Measurements from ENCODE around the gene A3GALT2. TPM values are rescaled to one million over a fixed set of nuclear protein-coding genes. Genes with fewer than 3 reads are reported as not detected.

The A3GALT2 gene
- polyA plus RNA-seq, 6 donors from 2014 or later = not detected

GRCh38 chr1:33347650-33347992, 26.7 kb upstream of the A3GALT2 start:
- H3K4me1 Mint-ChIP-seq = peaks cover 36 to 46% (median 38%) of the 10 kb centered on the region in 3 donors
- no peaks in the 10 kb centered on the region for H3K9me3 Mint-ChIP-seq
- DNase-seq (no peak), ATAC-seq (ENCODE audit: low read depth in 2 of 2) (no peak)
- H3K4me3 Mint-ChIP-seq = peak overlapping the region in 3 of 8 donors; percentile 81 to 95 (median 85)
- peak overlapping the region in 1 of 6 donors; percentile 9 for H3K27ac Mint-ChIP-seq
- no peaks in the 10 kb centered on the region for H3K27me3 Mint-ChIP-seq
- H3K36me3 Mint-ChIP-seq = no peaks in the 10 kb centered on the region

- DNase-seq = no peak
- no peaks in the 10 kb centered on the region for H3K27me3 Mint-ChIP-seq
Measured at GRCh38 chr1:33346927-33347649, 26.2 kb upstream of the A3GALT2 start.

GRCh38 chr1:33346533-33346926, 25.6 kb upstream of the A3GALT2 start:
- Mint-ChIP-seq H3K27me3 (no peaks in the 10 kb centered on the region), H3K36me3 (no peaks in the 10 kb centered on the region), H3K27ac (peak overlapping the region in 1 of 6 donors; percentile 62), H3K9me3 (no peaks in the 10 kb centered on the region), H3K4me3 (peak overlapping the region in 1 of 8 donors; percentile 85), H3K4me1 (peaks cover 42 to 52% (median 48%) of the 10 kb centered on the region in 3 donors)
- no peak for DNase-seq
- ATAC-seq (ENCODE audit: low read depth in 2 of 2) = no peak

More at GRCh38 chr1:33346927-33347649, 26.2 kb upstream of the A3GALT2 start:
- no peaks in the 10 kb centered on the region for H3K9me3 Mint-ChIP-seq
- peaks cover 41 to 52% (median 43%) of the 10 kb centered on the region in 3 donors for H3K4me1 Mint-ChIP-seq
- H3K27ac Mint-ChIP-seq = peak overlapping the region in 3 of 6 donors; percentile 9 to 62 (median 42)
- no peak for ATAC-seq (ENCODE audit: low read depth in 2 of 2)
- H3K36me3 Mint-ChIP-seq = no peaks in the 10 kb centered on the region
- H3K4me3 Mint-ChIP-seq = peak overlapping the region in 3 of 8 donors; percentile 81 to 95 (median 85)

DNA sequence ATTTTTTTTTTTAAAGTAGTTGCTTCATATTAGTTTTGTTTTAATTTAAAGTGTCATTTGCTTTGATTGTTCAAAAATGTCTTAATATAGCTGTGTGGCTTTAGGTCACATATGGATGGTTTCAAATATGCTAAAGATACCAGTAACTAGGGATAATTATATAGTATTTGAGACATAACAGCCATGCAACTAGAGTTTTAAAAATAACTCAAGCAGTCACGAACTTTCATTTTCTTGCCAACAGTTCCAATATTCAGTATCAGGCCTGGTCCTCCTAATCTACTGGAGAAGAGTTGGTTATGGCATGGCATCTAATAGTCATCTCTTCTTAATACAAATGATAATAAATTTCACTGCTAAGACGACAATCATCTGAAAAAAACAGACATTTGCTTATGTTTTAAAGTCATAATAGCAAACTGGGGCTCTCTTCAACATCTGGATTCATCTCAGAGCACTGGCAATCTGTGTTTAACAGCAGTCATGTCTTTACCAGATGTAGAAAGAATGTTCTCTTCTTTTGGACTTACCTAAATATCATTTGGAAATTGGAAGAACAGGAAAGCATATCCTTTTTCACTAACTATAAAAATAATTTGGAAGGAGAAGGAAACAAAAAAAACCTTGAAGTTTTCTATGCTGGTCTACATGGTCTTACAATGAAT, 24.1 kb upstream of the A3GALT2 start:
- H3K36me3 Mint-ChIP-seq = no peaks in the 10 kb centered on the region
- H3K27ac Mint-ChIP-seq = no peak overlapping the region
- H3K9me3 Mint-ChIP-seq = no peaks in the 10 kb centered on the region
- DNase-seq (no peak), ATAC-seq (ENCODE audit: low read depth in 2 of 2) (no peak)
- no peaks in the 10 kb centered on the region for H3K27me3 Mint-ChIP-seq
- H3K4me1 Mint-ChIP-seq = peaks cover 40 to 52% (median 49%) of the 10 kb centered on the region in 3 donors
- H3K4me3 Mint-ChIP-seq = peak overlapping the region in 1 of 8 donors; percentile 15

DNA sequence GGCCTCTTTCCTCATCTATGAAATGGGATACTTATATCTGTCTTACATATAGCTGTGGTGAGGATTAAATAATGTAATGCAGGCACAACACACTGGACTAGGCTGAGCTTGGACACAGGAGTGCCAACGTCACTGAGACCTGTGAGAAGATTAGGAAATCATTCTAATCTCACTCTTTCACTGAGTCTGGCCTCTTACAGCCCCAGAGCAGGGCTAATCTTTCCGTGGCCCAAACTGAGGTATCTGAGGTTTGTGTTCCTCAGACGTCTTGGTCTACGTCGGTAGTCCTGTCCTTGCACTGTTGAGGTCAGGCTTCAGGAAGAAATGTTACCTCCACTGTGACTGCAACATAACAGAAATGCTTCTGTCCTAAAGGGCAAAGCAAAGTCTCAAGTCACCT, 22.6 kb upstream of the A3GALT2 start:
- Mint-ChIP-seq H3K27ac (peak overlapping the region in 1 of 6 donors; percentile 50), H3K4me3 (no peak overlapping the region), H3K27me3 (no peaks in the 10 kb centered on the region), H3K9me3 (no peaks in the 10 kb centered on the region), H3K4me1 (peaks cover 34 to 58% (median 53%) of the 10 kb centered on the region in 3 donors), H3K36me3 (no peaks in the 10 kb centered on the region)
- ATAC-seq (ENCODE audit: low read depth in 2 of 2) = no peak
- DNase-seq = no peak

DNA sequence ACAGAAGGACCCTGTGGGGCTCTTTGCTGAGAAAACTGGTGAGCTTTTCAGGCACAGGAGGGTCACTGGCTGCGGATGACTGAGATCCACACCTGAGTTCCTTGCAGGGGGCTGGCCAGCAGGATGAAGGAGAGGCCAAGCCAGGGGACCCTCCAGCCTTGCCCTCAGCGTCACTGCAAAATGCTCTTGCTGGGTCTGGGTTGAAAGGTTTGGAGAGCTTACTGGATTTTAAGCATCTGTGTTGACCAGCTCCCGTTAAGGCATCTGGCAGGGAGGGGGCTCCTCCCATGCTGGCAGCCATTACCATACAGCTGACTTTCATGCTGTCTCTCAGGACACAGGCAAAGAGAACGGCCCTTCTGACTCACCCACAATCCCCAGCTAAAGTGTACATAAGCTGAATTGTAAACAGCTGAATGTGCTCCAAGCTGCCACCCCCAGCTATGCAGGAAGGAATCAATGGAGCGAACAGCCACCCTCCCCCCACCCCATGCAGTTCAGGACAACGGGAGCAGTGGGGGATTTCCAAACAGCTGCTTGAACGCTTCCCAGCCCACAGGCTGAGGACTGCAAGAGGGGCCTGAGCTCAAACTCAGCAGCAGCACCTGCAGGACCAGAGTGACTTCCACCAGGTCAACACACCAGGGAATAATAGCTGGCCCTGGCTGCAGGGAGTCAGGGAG, 21.3 kb upstream of the A3GALT2 start:
- Mint-ChIP-seq H3K4me3 (peak overlapping the region in 1 of 8 donors; percentile 32), H3K4me1 (peaks cover 31 to 50% (median 48%) of the 10 kb centered on the region in 3 donors), H3K27me3 (no peaks in the 10 kb centered on the region), H3K9me3 (no peaks in the 10 kb centered on the region), H3K36me3 (no peaks in the 10 kb centered on the region), H3K27ac (peak overlapping the region in 1 of 6 donors; percentile 38)
- no peak for ATAC-seq (ENCODE audit: low read depth in 2 of 2)
- DNase-seq = no peak

- ATAC-seq (ENCODE audit: low read depth in 2 of 2) = no peak
- DNase-seq = no peak
- Mint-ChIP-seq H3K9me3 (no peaks in the 10 kb centered on the region), H3K27ac (peak overlapping the region in 2 of 6 donors; percentile 54 to 89), H3K4me1 (peaks cover 23 to 41% (median 38%) of the 10 kb centered on the region in 3 donors), H3K36me3 (no peaks in the 10 kb centered on the region), H3K27me3 (no peaks in the 10 kb centered on the region), H3K4me3 (no peak overlapping the region)
Measured at GRCh38 chr1:33341190-33341589, 20.3 kb upstream of the A3GALT2 start.

GRCh38 chr1:33339413-33339812, 18.5 kb upstream of the A3GALT2 start:
- no peak for ATAC-seq (ENCODE audit: low read depth in 2 of 2)
- Mint-ChIP-seq H3K4me3 (no peak overlapping the region), H3K27ac (no peak overlapping the region), H3K4me1 (peaks cover 28 to 44% (median 43%) of the 10 kb centered on the region in 3 donors), H3K36me3 (no peaks in the 10 kb centered on the region), H3K27me3 (no peaks in the 10 kb centered on the region), H3K9me3 (no peaks in the 10 kb centered on the region)
- DNase-seq = no peak

DNA sequence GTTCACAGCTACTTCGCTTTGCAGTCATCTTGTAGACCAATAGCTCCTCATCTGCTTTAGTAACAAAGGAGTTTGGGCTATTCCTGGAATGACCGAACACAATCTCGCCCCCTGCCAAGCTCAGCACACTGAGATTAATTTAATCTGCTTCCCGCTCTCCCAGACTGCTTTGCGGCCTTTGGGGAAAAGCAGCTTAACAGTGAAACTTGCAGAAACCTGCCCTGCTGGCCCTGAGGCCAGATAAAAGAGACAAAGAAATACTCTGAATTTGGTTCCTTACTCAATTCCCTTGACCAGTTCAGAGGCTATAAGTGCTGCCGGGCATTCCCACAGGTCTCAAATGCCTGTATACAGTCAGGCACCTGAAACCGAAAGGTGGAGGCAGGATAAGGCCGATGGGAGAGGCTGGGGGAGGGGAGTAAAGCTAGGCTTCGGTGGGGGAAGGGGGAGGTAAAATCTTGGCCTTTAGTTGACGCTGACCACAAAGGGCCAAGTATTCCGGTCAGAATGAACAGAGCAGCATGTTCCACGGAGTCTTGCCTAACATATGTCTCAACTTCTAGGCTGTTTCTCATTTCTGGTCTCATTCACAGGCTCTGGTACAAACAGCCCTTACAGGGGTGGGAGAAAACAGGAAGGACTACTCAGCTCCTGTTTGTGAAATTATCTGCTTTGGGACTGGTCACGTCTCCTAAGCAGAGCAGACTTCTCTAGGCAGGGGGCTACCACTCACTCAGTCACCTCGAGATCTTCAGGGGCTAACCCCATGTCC, 17.7 kb upstream of the A3GALT2 start:
- Mint-ChIP-seq H3K4me1 (peaks cover 29 to 44% (median 43%) of the 10 kb centered on the region in 3 donors), H3K27ac (no peak overlapping the region), H3K36me3 (peaks cover 0 to 2% of the 10 kb centered on the region in 2 donors), H3K4me3 (no peak overlapping the region), H3K9me3 (no peaks in the 10 kb centered on the region), H3K27me3 (no peaks in the 10 kb centered on the region)
- no peak for DNase-seq
- no peak for ATAC-seq (ENCODE audit: low read depth in 2 of 2)

DNA sequence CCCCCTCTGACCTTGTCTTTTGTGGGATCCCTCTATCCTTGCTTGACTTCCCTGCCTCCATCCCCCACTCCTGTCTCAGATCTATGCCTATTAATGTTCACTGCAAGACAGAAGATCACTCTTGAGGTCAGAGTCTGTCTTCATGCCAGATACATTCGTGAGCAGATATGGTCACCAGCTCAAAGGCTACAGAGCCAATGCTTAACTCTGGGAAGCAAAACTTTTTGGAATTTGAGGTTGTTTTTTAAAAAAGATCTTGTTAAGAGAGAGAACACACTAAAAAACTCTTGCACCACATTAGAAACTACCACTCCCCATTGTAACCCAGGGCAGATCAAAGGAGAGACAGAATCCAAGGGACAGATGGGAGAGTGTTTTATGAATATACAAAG, 17.1 kb upstream of the A3GALT2 start:
- no peaks in the 10 kb centered on the region for H3K27me3 Mint-ChIP-seq
- no peak overlapping the region for H3K27ac Mint-ChIP-seq
- no peaks in the 10 kb centered on the region for H3K9me3 Mint-ChIP-seq
- H3K36me3 Mint-ChIP-seq = peaks cover 0 to 8% of the 10 kb centered on the region in 2 donors
- H3K4me3 Mint-ChIP-seq = no peak overlapping the region
- peaks cover 31 to 44% (median 41%) of the 10 kb centered on the region in 3 donors for H3K4me1 Mint-ChIP-seq
- DNase-seq (no peak), ATAC-seq (ENCODE audit: low read depth in 2 of 2) (no peak)

DNA sequence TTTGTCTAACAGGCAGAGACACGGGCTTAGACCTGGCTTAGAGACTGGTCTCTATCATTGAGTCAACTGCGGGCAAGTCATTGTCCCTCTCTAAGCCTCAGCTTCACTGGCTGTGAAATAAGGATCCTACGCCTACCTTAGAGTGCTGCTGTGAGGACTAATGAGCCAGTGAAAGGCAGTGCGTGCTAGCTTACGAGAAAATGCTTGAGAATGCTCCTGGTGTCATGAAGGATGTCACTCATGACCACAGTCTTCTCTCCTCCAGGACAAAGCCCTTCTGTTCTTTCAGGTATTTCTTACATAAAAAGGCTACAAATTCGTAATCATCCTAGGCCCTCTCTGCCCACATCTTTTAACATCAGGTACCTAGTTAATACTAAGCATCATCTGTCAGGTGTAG, 16.5 kb upstream of the A3GALT2 start:
- no peaks in the 10 kb centered on the region for H3K27me3 Mint-ChIP-seq
- no peak overlapping the region for H3K4me3 Mint-ChIP-seq
- no peak for DNase-seq
- H3K27ac Mint-ChIP-seq = no peak overlapping the region
- H3K9me3 Mint-ChIP-seq = no peaks in the 10 kb centered on the region
- peaks cover 30 to 39% (median 38%) of the 10 kb centered on the region in 3 donors for H3K4me1 Mint-ChIP-seq
- no peak for ATAC-seq (ENCODE audit: low read depth in 2 of 2)
- H3K36me3 Mint-ChIP-seq = peaks cover 0 to 8% of the 10 kb centered on the region in 2 donors

DNA sequence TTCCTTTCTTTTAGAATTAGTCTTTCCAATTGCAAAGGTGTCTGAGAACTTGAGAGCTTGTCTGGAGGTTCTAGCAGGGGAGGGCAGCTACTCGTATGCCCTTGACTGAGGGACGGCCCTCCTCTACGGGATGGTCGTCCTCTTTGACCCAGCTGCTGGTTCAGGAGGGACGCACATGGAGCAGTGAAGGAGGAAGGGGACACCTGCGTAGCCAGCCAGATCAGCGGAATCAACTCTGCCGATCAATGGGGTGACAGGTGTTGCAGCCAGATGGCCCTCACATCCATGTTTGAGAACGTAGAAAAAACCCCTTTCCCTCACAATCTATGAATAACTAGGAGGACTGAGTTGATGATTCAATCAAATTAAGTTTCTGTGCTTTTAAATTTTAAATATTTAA, 15.7 kb upstream of the A3GALT2 start:
- ATAC-seq (ENCODE audit: low read depth in 2 of 2) (no peak), DNase-seq (no peak)
- Mint-ChIP-seq H3K9me3 (no peaks in the 10 kb centered on the region), H3K4me3 (no peak overlapping the region), H3K27me3 (no peaks in the 10 kb centered on the region), H3K27ac (no peak overlapping the region), H3K4me1 (peaks cover 32 to 43% (median 37%) of the 10 kb centered on the region in 3 donors), H3K36me3 (peaks cover 0 to 8% of the 10 kb centered on the region in 2 donors)

GRCh38 chr1:33335020-33335419, 14.1 kb upstream of the A3GALT2 start:
- Mint-ChIP-seq H3K36me3 (peaks cover 0 to 8% of the 10 kb centered on the region in 2 donors), H3K27ac (no peak overlapping the region), H3K27me3 (no peaks in the 10 kb centered on the region), H3K4me3 (no peak overlapping the region), H3K9me3 (no peaks in the 10 kb centered on the region), H3K4me1 (peaks cover 24 to 36% (median 31%) of the 10 kb centered on the region in 3 donors)
- DNase-seq (no peak), ATAC-seq (ENCODE audit: low read depth in 2 of 2) (no peak)
